ENCODE results near the gene GCFC2.

GRCh38 chr2:75612862-75613243 lies 97.9 kb downstream of the GCFC2 start:
- TF ChIP-seq CTCF (IDR thresholded peaks at IDR 0.05 in 2 of 3, conservative IDR thresholded peaks at IDR 0.05 in 1 of 3; ENCODE audit: borderline replicate concordance in 1 of 3, insufficient read depth in 1 of 3, low read depth in 2 of 3, low read length in 2 of 3) = no peak
- TF ChIP-seq MAX (IDR thresholded peaks at IDR 0.05) = no peak
- no peak for TF ChIP-seq POLR2A (IDR thresholded peaks at IDR 0.05; ENCODE audit: borderline replicate concordance, extremely low read depth, insufficient read depth, insufficient read length)
- no peak for TF ChIP-seq JUND (IDR thresholded peaks at IDR 0.05)

Data from HCT116 (cell line).